Breast epithelium (tissue), 3 donors: ENCODE data around the gene POLR3B.

Experiments used
- CTCF ChIP-seq, 3 donors: fragments of 450-650 bp; IDR thresholded peaks; one replicate each; pipeline ENCODE4 v1.5.1; 2016 to 2017; ENCODE audit warnings: antibody characterized with exemption in 3 of 3, mild to moderate bottlenecking in 3 of 3, moderate library complexity in 3 of 3
- POLR2A ChIP-seq: fragments of 450-650 bp; IDR thresholded peaks from one replicate; pipeline ENCODE4 v1.6.1; 2016; ENCODE audit warnings: antibody characterized with exemption, mild to moderate bottlenecking, moderate library complexity

DNA sequence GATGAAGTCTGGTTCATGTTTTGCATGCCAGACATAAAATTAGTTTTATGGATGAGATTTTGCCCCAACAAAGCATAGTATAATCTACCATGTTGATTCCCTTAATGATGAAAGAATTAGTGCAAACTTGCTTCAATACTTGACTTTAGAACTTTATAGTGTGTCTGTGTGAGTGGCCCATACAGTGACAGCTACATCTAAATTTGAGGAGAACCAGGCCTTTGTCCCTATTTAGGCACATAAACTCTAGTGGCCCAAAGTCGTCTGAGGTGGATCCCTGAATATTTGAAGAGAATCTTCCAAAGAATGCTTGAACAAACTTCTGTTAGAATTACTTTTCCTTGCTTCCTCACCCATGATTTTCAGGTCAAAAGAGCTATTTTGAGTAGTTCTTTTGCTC lies 70.4 kb downstream of the POLR3B start:
- no peak for TF ChIP-seq CTCF (IDR thresholded peaks at IDR 0.05)
- TF ChIP-seq POLR2A: no peak
